Renal pelvis (tissue), 4 donors: ENCODE measurements around the gene PRC1. TPM values are rescaled to one million over a fixed set of nuclear protein-coding genes. Genes with fewer than 3 reads are reported as not detected.

Experiments
- DNase-seq: peaks from one replicate; pipeline ENCODE4 v3.0.0-alpha.2; 2013
- polyA plus RNA-seq, 3 donors: library from polyadenylated mRNA; unstranded; fragments of 120-200 nt; gene quantifications; one replicate each; pipeline ENCODE4 v1.2.1, GENCODE V29; 2013; ENCODE audit not compliant: insufficient read length in 3 of 3

The PRC1 gene
- polyA plus RNA-seq, 3 donors, result 66.9 to 84.0 (median 77.9) TPM

- DNase-seq, result no peak
Observed at GRCh38 chr15:90994059-90994416, 297 bp downstream of the PRC1 start.

- no peak for DNase-seq
Observed at GRCh38 chr15:90991587-90992285, 2.6 kb downstream of the PRC1 start.

GRCh38 chr15:90990446-90990845 lies 3.9 kb downstream of the PRC1 start:
- DNase-seq, result no peak

- no peak for DNase-seq
Observed at GRCh38 chr15:90989040-90989768, 5.1 kb downstream of the PRC1 start.

GRCh38 chr15:90988296-90988695 lies 6.0 kb downstream of the PRC1 start:
- DNase-seq, result no peak

- no peak for DNase-seq
Observed at GRCh38 chr15:90987561-90988141, 6.7 kb downstream of the PRC1 start.

GRCh38 chr15:90986790-90987507 lies 7.4 kb downstream of the PRC1 start:
- no peak for DNase-seq

GRCh38 chr15:90982135-90982534 lies 12.2 kb downstream of the PRC1 start:
- DNase-seq, result no peak

GRCh38 chr15:90981681-90982080 lies 12.7 kb downstream of the PRC1 start:
- DNase-seq, result no peak

GRCh38 chr15:90979582-90979981 lies 14.8 kb downstream of the PRC1 start:
- no peak for DNase-seq

- DNase-seq, result no peak
Observed at GRCh38 chr15:90974216-90974615, 20.1 kb downstream of the PRC1 start.

GRCh38 chr15:90972133-90972532 lies 22.2 kb downstream of the PRC1 start:
- no peak for DNase-seq

GRCh38 chr15:90970274-90970673 lies 24.1 kb downstream of the PRC1 start:
- no peak for DNase-seq

- no peak for DNase-seq
Observed at GRCh38 chr15:90968434-90968833, 25.9 kb downstream of the PRC1 start.

- no peak for DNase-seq
Observed at GRCh38 chr15:90967206-90967605, 27.1 kb downstream of the PRC1 start.

- no peak for DNase-seq
Observed at GRCh38 chr15:90966262-90966661, 28.1 kb downstream of the PRC1 start.

- no peak for DNase-seq
Observed at GRCh38 chr15:90962021-90962420, 32.3 kb downstream of the PRC1 start.

GRCh38 chr15:90960298-90961091 lies 33.8 kb downstream of the PRC1 start:
- no peak for DNase-seq

- no peak for DNase-seq
Observed at GRCh38 chr15:90959894-90960293, 34.4 kb downstream of the PRC1 start.

- no peak for DNase-seq
Observed at GRCh38 chr15:90959028-90959595, 35.2 kb downstream of the PRC1 start.

- no peak for DNase-seq
Observed at GRCh38 chr15:90957791-90958190, 36.5 kb downstream of the PRC1 start.
